Measurements from ENCODE around the gene CDKAL1. TPM values are rescaled to one million over a fixed set of nuclear protein-coding genes. Genes with fewer than 3 reads are reported as not detected.
"Not testable (repeated sequence)": the region's sequence is repeated elsewhere in the genome, so short reads cannot be mapped to it uniquely, and the experiment has no call there.

The CDKAL1 gene
- total RNA-seq, 1 donor from 2014 or later, result 24.8 TPM

GRCh38 chr6:20589266-20589665 is 55.0 kb downstream of the CDKAL1 start:
- peaks cover 4% of the 10 kb centered on the region for H3K9me3 Mint-ChIP-seq (ENCODE audit: unreplicated experiment)
- H3K4me3 Mint-ChIP-seq (ENCODE audit: unreplicated experiment), result no peak overlapping the region
- H3K4me1 Mint-ChIP-seq (ENCODE audit: low read depth, unreplicated experiment), result peaks cover 3% of the 10 kb centered on the region
- peaks cover 4% of the 10 kb centered on the region for H3K27me3 Mint-ChIP-seq (ENCODE audit: unreplicated experiment)
- DNase-seq, result no peak
- H3K27ac Mint-ChIP-seq (ENCODE audit: unreplicated experiment), result no peak overlapping the region
- H3K36me3 Mint-ChIP-seq (ENCODE audit: unreplicated experiment), result peaks cover 9% of the 10 kb centered on the region
- TF ChIP-seq, protein P1, sequence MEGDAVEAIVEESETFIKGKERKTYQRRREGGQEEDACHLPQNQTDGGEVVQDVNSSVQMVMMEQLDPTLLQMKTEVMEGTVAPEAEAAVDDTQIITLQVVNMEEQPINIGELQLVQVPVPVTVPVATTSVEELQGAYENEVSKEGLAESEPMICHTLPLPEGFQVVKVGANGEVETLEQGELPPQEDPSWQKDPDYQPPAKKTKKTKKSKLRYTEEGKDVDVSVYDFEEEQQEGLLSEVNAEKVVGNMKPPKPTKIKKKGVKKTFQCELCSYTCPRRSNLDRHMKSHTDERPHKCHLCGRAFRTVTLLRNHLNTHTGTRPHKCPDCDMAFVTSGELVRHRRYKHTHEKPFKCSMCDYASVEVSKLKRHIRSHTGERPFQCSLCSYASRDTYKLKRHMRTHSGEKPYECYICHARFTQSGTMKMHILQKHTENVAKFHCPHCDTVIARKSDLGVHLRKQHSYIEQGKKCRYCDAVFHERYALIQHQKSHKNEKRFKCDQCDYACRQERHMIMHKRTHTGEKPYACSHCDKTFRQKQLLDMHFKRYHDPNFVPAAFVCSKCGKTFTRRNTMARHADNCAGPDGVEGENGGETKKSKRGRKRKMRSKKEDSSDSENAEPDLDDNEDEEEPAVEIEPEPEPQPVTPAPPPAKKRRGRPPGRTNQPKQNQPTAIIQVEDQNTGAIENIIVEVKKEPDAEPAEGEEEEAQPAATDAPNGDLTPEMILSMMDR (IDR thresholded peaks at IDR 0.05; ENCODE audit: partially characterized antibody, unreplicated experiment), result no peak

DNA sequence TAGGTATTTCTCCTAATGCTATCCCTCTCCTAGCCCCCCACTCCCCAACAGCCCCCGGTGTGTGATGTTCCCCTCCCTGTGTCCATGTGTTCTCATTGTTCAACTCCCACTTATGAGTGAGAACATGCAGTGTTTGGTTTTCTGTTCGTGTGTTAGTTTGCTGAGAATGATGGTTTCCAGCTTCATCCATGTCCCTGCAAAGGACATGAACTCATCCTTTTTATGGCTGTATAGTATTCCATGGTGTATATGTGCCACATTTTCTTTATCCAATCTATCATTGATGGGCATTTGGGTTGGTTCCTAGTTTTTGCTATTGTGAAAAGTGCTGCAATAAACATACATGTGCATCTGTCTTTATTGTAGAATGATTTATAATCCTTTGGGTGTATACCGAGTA is 56.2 kb downstream of the CDKAL1 start:
- not testable (repeated sequence) for H3K27ac Mint-ChIP-seq (ENCODE audit: unreplicated experiment); H3K4me3 Mint-ChIP-seq (ENCODE audit: unreplicated experiment); DNase-seq; H3K27me3 Mint-ChIP-seq (ENCODE audit: unreplicated experiment); H3K4me1 Mint-ChIP-seq (ENCODE audit: low read depth, unreplicated experiment); H3K9me3 Mint-ChIP-seq (ENCODE audit: unreplicated experiment)
- H3K36me3 Mint-ChIP-seq (ENCODE audit: unreplicated experiment), result peaks cover 16% of the 10 kb centered on the region

GRCh38 chr6:20594299-20594853 is 60.1 kb downstream of the CDKAL1 start:
- peaks cover 20% of the 10 kb centered on the region for H3K36me3 Mint-ChIP-seq (ENCODE audit: unreplicated experiment)
- not testable (repeated sequence) for DNase-seq; H3K27ac Mint-ChIP-seq (ENCODE audit: unreplicated experiment); H3K27me3 Mint-ChIP-seq (ENCODE audit: unreplicated experiment); H3K9me3 Mint-ChIP-seq (ENCODE audit: unreplicated experiment); H3K4me1 Mint-ChIP-seq (ENCODE audit: low read depth, unreplicated experiment); H3K4me3 Mint-ChIP-seq (ENCODE audit: unreplicated experiment)

- Mint-ChIP-seq H3K27me3 (ENCODE audit: unreplicated experiment) (no peaks in the 10 kb centered on the region), H3K27ac (ENCODE audit: unreplicated experiment) (no peak overlapping the region), H3K4me3 (ENCODE audit: unreplicated experiment) (no peak overlapping the region), H3K36me3 (ENCODE audit: unreplicated experiment) (peaks cover 9% of the 10 kb centered on the region), H3K9me3 (ENCODE audit: unreplicated experiment) (no peaks in the 10 kb centered on the region), H3K4me1 (ENCODE audit: low read depth, unreplicated experiment) (peaks cover 6% of the 10 kb centered on the region)
- no peak for DNase-seq
- TF ChIP-seq, protein P1 (IDR thresholded peaks at IDR 0.05; ENCODE audit: partially characterized antibody, unreplicated experiment), result no peak
Measured at GRCh38 chr6:20599302-20600051, 65.2 kb downstream of the CDKAL1 start.

DNA sequence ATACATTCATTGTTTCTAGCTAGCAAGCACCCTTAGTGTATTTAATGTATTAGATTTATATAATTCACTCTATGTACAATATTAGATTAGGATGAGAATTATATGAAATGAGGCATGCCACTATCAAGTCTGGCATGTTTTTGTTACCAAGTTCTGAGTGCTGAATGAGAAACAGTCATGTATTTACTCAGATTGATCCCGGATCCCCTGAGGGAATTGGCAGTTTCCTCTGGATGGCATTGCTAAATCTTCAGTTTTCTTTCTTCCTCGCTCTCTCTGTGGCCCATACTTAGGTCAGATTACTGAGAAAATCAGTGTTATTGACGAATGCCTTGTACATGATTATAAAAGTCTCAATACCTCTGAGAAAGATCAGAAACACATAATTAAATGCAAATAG is 66.6 kb downstream of the CDKAL1 start:
- H3K27ac Mint-ChIP-seq (ENCODE audit: unreplicated experiment), result no peak overlapping the region
- H3K4me1 Mint-ChIP-seq (ENCODE audit: low read depth, unreplicated experiment), result peaks cover 6% of the 10 kb centered on the region
- H3K4me3 Mint-ChIP-seq (ENCODE audit: unreplicated experiment), result no peak overlapping the region
- peaks cover under 1% of the 10 kb centered on the region for H3K36me3 Mint-ChIP-seq (ENCODE audit: unreplicated experiment)
- no peak for DNase-seq
- H3K27me3 Mint-ChIP-seq (ENCODE audit: unreplicated experiment), result no peaks in the 10 kb centered on the region
- H3K9me3 Mint-ChIP-seq (ENCODE audit: unreplicated experiment), result no peaks in the 10 kb centered on the region
- TF ChIP-seq, protein P1 (IDR thresholded peaks at IDR 0.05; ENCODE audit: partially characterized antibody, unreplicated experiment), result no peak

GRCh38 chr6:20604159-20604558 is 69.9 kb downstream of the CDKAL1 start:
- TF ChIP-seq, protein P1 (IDR thresholded peaks at IDR 0.05; ENCODE audit: partially characterized antibody, unreplicated experiment), result no peak
- no peak for DNase-seq
- no peaks in the 10 kb centered on the region for H3K36me3 Mint-ChIP-seq (ENCODE audit: unreplicated experiment)
- no peaks in the 10 kb centered on the region for H3K27me3 Mint-ChIP-seq (ENCODE audit: unreplicated experiment)
- no peaks in the 10 kb centered on the region for H3K9me3 Mint-ChIP-seq (ENCODE audit: unreplicated experiment)
- H3K27ac Mint-ChIP-seq (ENCODE audit: unreplicated experiment), result no peak overlapping the region
- no peak overlapping the region for H3K4me3 Mint-ChIP-seq (ENCODE audit: unreplicated experiment)
- H3K4me1 Mint-ChIP-seq (ENCODE audit: low read depth, unreplicated experiment), result peaks cover 17% of the 10 kb centered on the region

Data from glutamatergic neuron (in vitro differentiated cells).